Prostate gland (tissue), 2 donors: ENCODE measurements around the gene PRR23E.

ENCODE experiments used
- CTCF ChIP-seq, 4 experiments: fragments of 200-600 bp in 2 of 4; fragments of 450-650 bp in 2 of 4; sonication (generic) in 2 of 4; IDR thresholded peaks; 1 replicate in 3 of 4; 2 replicates in 1 of 4; pipeline ENCODE4 v1.5.1; 2016 to 2019; ENCODE audit warnings: antibody characterized with exemption in 4 of 4, mild to moderate bottlenecking in 2 of 4, moderate library complexity in 2 of 4
- POLR2A ChIP-seq: fragments of 450-650 bp; IDR thresholded peaks from one replicate; pipeline ENCODE4 v1.6.1; 2016; ENCODE audit warnings: antibody characterized with exemption, mild to moderate bottlenecking
- POLR2AphosphoS5 ChIP-seq: sonication (generic); formaldehyde crosslinking; IDR thresholded peaks from one replicate; pipeline ENCODE4 v1.6.1; 2017; ENCODE audit warnings: antibody characterized with exemption

DNA sequence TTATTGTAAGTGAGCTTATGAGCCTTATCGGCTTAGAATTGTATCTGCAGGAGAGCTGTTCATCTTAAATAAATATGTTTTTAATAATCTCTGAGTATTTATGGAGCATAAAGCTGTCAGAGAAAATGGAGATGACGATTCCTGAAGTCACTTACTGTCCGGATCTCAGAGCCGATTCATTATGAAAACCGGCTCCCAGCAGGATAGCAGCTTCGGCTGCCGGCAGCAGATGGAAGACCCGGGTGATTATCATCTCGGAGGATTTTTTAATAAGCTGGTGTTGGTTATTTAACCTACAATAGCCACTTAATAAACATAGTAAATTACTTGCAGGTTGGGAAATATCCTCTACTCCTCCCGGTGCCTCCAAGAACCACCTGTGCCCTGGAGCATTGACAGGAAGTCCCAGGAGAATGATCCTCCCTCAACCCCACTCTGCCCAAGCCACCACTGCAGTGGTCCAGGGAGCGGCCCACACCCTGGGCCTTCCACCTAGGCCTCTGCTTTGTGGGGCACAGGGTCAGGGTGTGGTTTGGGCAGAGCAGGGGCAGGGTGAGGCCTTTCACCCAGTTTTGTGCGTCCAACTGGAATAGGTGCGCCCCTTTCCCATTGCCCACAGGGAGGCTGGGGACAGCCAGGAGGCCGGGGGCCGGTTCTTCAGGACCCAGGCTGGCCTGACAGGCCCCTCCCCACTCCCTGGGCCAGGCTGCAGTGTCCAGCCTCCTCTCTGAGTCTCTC lies 42.2 kb upstream of the PRR23E start:
- no peak for TF ChIP-seq CTCF (IDR thresholded peaks at IDR 0.05)
- TF ChIP-seq POLR2AphosphoS5: no peak
- TF ChIP-seq POLR2A: no peak
